ENCODE results near the gene UAP1.

UAP1 gene

GRCh38 chr1:162626761-162627160, 65.2 kb downstream of the UAP1 start:
- 20% methylated on average over 1 of the region's 2 CpGs for WGBS (ENCODE audit: insufficient coverage)
- no peak overlapping the region for H3K27ac ChIP-seq (ENCODE audit: insufficient read depth in 1 of 2, low read depth in 1 of 2, low read length in 2 of 2, poor library complexity in 1 of 2, severe bottlenecking in 2 of 2)
- ChIA-PET POLR2A (no interaction called here), CTCF (no interaction called here)
- no peaks in the 10 kb centered on the region for H3K36me3 ChIP-seq (ENCODE audit: control insufficient read depth in 4 of 4, insufficient read depth in 4 of 4, low read length in 3 of 4)
- no peak overlapping the region for H3K4me3 ChIP-seq (ENCODE audit: control insufficient read depth in 1 of 7, extremely low read depth in 1 of 7, insufficient read depth in 4 of 7, low read depth in 2 of 7, low read length in 6 of 7)
- peaks cover 0 to 2% (median 0%) of the 10 kb centered on the region in 5 experiments for H3K27me3 ChIP-seq (replicated peaks in 2 of 5; ENCODE audit: control insufficient read depth in 4 of 5, insufficient read depth in 5 of 5, low read length in 4 of 5)
- DNase-seq = no peak
- no peaks in the 10 kb centered on the region for H3K9me3 ChIP-seq (ENCODE audit: control extremely low read depth in 1 of 5, control insufficient read depth in 4 of 5, insufficient read depth in 2 of 5, low read depth in 1 of 5, low read length in 4 of 5)
- H3K4me1 ChIP-seq (ENCODE audit: control extremely low read depth in 1 of 4, control insufficient read depth in 4 of 4, insufficient read depth in 4 of 4, low read length in 3 of 4) = no peaks in the 10 kb centered on the region

- Histone ChIP-seq H3K4me1 (ENCODE audit: control extremely low read depth in 1 of 4, control insufficient read depth in 4 of 4, insufficient read depth in 4 of 4, low read length in 3 of 4) (no peaks in the 10 kb centered on the region), H3K27ac (ENCODE audit: insufficient read depth in 1 of 2, low read depth in 1 of 2, low read length in 2 of 2, poor library complexity in 1 of 2, severe bottlenecking in 2 of 2) (no peak overlapping the region), H3K36me3 (ENCODE audit: control insufficient read depth in 4 of 4, insufficient read depth in 4 of 4, low read length in 3 of 4) (no peaks in the 10 kb centered on the region), H3K4me3 (ENCODE audit: control insufficient read depth in 1 of 7, extremely low read depth in 1 of 7, insufficient read depth in 4 of 7, low read depth in 2 of 7, low read length in 6 of 7) (no peak overlapping the region), H3K9me3 (ENCODE audit: control extremely low read depth in 1 of 5, control insufficient read depth in 4 of 5, insufficient read depth in 2 of 5, low read depth in 1 of 5, low read length in 4 of 5) (no peaks in the 10 kb centered on the region), H3K27me3 (replicated peaks in 2 of 5; ENCODE audit: control insufficient read depth in 4 of 5, insufficient read depth in 5 of 5, low read length in 4 of 5) (peaks cover 0 to 2% (median 0%) of the 10 kb centered on the region in 5 experiments)
- CTCF ChIA-PET = no interaction called here
- POLR2A ChIA-PET = no interaction called here
- DNase-seq = peak; percentile 34 to 61 (median 57)
- no CpG with 5 or more reads among the region's 3 CpGs for WGBS (ENCODE audit: insufficient coverage)
Observed at GRCh38 chr1:162627662-162628296, 66.3 kb downstream of the UAP1 start.

GRCh38 chr1:162629077-162629627, 67.6 kb downstream of the UAP1 start:
- no peaks in the 10 kb centered on the region for H3K36me3 ChIP-seq (ENCODE audit: control insufficient read depth in 4 of 4, insufficient read depth in 4 of 4, low read length in 3 of 4)
- no peak overlapping the region for H3K4me3 ChIP-seq (ENCODE audit: control insufficient read depth in 1 of 7, extremely low read depth in 1 of 7, insufficient read depth in 4 of 7, low read depth in 2 of 7, low read length in 6 of 7)
- CTCF ChIA-PET = no interaction called here
- H3K27me3 ChIP-seq (replicated peaks in 2 of 5; ENCODE audit: control insufficient read depth in 4 of 5, insufficient read depth in 5 of 5, low read length in 4 of 5) = peaks cover 0 to 2% (median 0%) of the 10 kb centered on the region in 5 experiments
- no peaks in the 10 kb centered on the region for H3K4me1 ChIP-seq (ENCODE audit: control extremely low read depth in 1 of 4, control insufficient read depth in 4 of 4, insufficient read depth in 4 of 4, low read length in 3 of 4)
- 96% methylated on average over 3 of the region's 3 CpGs for WGBS (ENCODE audit: insufficient coverage)
- POLR2A ChIA-PET = no interaction called here
- no peak for DNase-seq
- H3K9me3 ChIP-seq (ENCODE audit: control extremely low read depth in 1 of 5, control insufficient read depth in 4 of 5, insufficient read depth in 2 of 5, low read depth in 1 of 5, low read length in 4 of 5) = no peaks in the 10 kb centered on the region
- H3K27ac ChIP-seq (ENCODE audit: insufficient read depth in 1 of 2, low read depth in 1 of 2, low read length in 2 of 2, poor library complexity in 1 of 2, severe bottlenecking in 2 of 2) = no peak overlapping the region

GRCh38 chr1:162629651-162630050, 68.1 kb downstream of the UAP1 start:
- WGBS (ENCODE audit: insufficient coverage) = no CpG with 5 or more reads among the region's 2 CpGs
- peaks cover 0 to 2% (median 0%) of the 10 kb centered on the region in 5 experiments for H3K27me3 ChIP-seq (replicated peaks in 2 of 5; ENCODE audit: control insufficient read depth in 4 of 5, insufficient read depth in 5 of 5, low read length in 4 of 5)
- ChIA-PET CTCF (interaction anchor here (0.7 to 1.0 kb wide), 2 partner anchors 13 to 123 kb away, joined by 3 read pairs; no protein-coding TSS in a partner anchor), POLR2A (interaction anchor here (0.7 kb wide), 1 partner anchor 624 kb away, joined by 3 read pairs; no protein-coding TSS in a partner anchor)
- H3K36me3 ChIP-seq (ENCODE audit: control insufficient read depth in 4 of 4, insufficient read depth in 4 of 4, low read length in 3 of 4) = no peaks in the 10 kb centered on the region
- no peak overlapping the region for H3K27ac ChIP-seq (ENCODE audit: insufficient read depth in 1 of 2, low read depth in 1 of 2, low read length in 2 of 2, poor library complexity in 1 of 2, severe bottlenecking in 2 of 2)
- H3K4me1 ChIP-seq (ENCODE audit: control extremely low read depth in 1 of 4, control insufficient read depth in 4 of 4, insufficient read depth in 4 of 4, low read length in 3 of 4) = no peaks in the 10 kb centered on the region
- no peak for DNase-seq
- no peak overlapping the region for H3K4me3 ChIP-seq (ENCODE audit: control insufficient read depth in 1 of 7, extremely low read depth in 1 of 7, insufficient read depth in 4 of 7, low read depth in 2 of 7, low read length in 6 of 7)
- H3K9me3 ChIP-seq (ENCODE audit: control extremely low read depth in 1 of 5, control insufficient read depth in 4 of 5, insufficient read depth in 2 of 5, low read depth in 1 of 5, low read length in 4 of 5) = no peaks in the 10 kb centered on the region

- Histone ChIP-seq H3K4me1 (ENCODE audit: control extremely low read depth in 1 of 4, control insufficient read depth in 4 of 4, insufficient read depth in 4 of 4, low read length in 3 of 4) (no peaks in the 10 kb centered on the region), H3K27ac (ENCODE audit: insufficient read depth in 1 of 2, low read depth in 1 of 2, low read length in 2 of 2, poor library complexity in 1 of 2, severe bottlenecking in 2 of 2) (no peak overlapping the region), H3K36me3 (ENCODE audit: control insufficient read depth in 4 of 4, insufficient read depth in 4 of 4, low read length in 3 of 4) (no peaks in the 10 kb centered on the region), H3K4me3 (ENCODE audit: control insufficient read depth in 1 of 7, extremely low read depth in 1 of 7, insufficient read depth in 4 of 7, low read depth in 2 of 7, low read length in 6 of 7) (no peak overlapping the region), H3K27me3 (replicated peaks in 2 of 5; ENCODE audit: control insufficient read depth in 4 of 5, insufficient read depth in 5 of 5, low read length in 4 of 5) (peaks cover 0 to 2% (median 0%) of the 10 kb centered on the region in 5 experiments), H3K9me3 (ENCODE audit: control extremely low read depth in 1 of 5, control insufficient read depth in 4 of 5, insufficient read depth in 2 of 5, low read depth in 1 of 5, low read length in 4 of 5) (no peaks in the 10 kb centered on the region)
- POLR2A ChIA-PET = no interaction called here
- no peak for DNase-seq
- CTCF ChIA-PET = interaction anchor here (0.6 to 1.6 kb wide), 2 partner anchors 10 to 489 kb away, joined by 3 to 5 read pairs; no protein-coding TSS in a partner anchor
- 82% methylated on average over 7 of the region's 10 CpGs for WGBS (ENCODE audit: insufficient coverage)
Observed at GRCh38 chr1:162631546-162632191, 70.1 kb downstream of the UAP1 start.

GRCh38 chr1:162632217-162632666, 70.7 kb downstream of the UAP1 start, which contains the start of gene DDR2:
DDR2 (plus strand) TSS chr1:162632464; CDS start chr1:162719064, 86,600 bp downstream.
- no peak for DNase-seq
- Histone ChIP-seq H3K27ac (ENCODE audit: insufficient read depth in 1 of 2, low read depth in 1 of 2, low read length in 2 of 2, poor library complexity in 1 of 2, severe bottlenecking in 2 of 2) (no peak within 1 kb of the TSS), H3K4me3 (ENCODE audit: control insufficient read depth in 1 of 7, extremely low read depth in 1 of 7, insufficient read depth in 4 of 7, low read depth in 2 of 7, low read length in 6 of 7) (peak within 1 kb of the TSS in 1 of 7 experiments; percentile 19), H3K4me1 (ENCODE audit: control extremely low read depth in 1 of 4, control insufficient read depth in 4 of 4, insufficient read depth in 4 of 4, low read length in 3 of 4) (no peaks in the 10 kb centered on the region), H3K27me3 (replicated peaks in 2 of 5; ENCODE audit: control insufficient read depth in 4 of 5, insufficient read depth in 5 of 5, low read length in 4 of 5) (peaks cover 0 to 2% (median 0%) of the 10 kb centered on the region in 5 experiments), H3K9me3 (ENCODE audit: control extremely low read depth in 1 of 5, control insufficient read depth in 4 of 5, insufficient read depth in 2 of 5, low read depth in 1 of 5, low read length in 4 of 5) (no peaks in the 10 kb centered on the region), H3K36me3 (ENCODE audit: control insufficient read depth in 4 of 4, insufficient read depth in 4 of 4, low read length in 3 of 4) (no peaks in the 10 kb centered on the region)
- CTCF ChIA-PET = interaction anchor here (0.6 to 1.6 kb wide), 2 partner anchors 9 to 490 kb away, joined by 3 to 5 read pairs; no protein-coding TSS in a partner anchor
- WGBS (ENCODE audit: insufficient coverage) = 100% methylated on average over 2 of the region's 4 CpGs
- POLR2A ChIA-PET = no interaction called here

GRCh38 chr1:162632698-162633080, 71.2 kb downstream of the UAP1 start:
- H3K4me3 ChIP-seq (ENCODE audit: control insufficient read depth in 1 of 7, extremely low read depth in 1 of 7, insufficient read depth in 4 of 7, low read depth in 2 of 7, low read length in 6 of 7) = peak overlapping the region in 1 of 7 experiments; percentile 19
- H3K4me1 ChIP-seq (ENCODE audit: control extremely low read depth in 1 of 4, control insufficient read depth in 4 of 4, insufficient read depth in 4 of 4, low read length in 3 of 4) = no peaks in the 10 kb centered on the region
- H3K27me3 ChIP-seq (replicated peaks in 2 of 5; ENCODE audit: control insufficient read depth in 4 of 5, insufficient read depth in 5 of 5, low read length in 4 of 5) = peaks cover 0 to 2% (median 0%) of the 10 kb centered on the region in 5 experiments
- no peaks in the 10 kb centered on the region for H3K36me3 ChIP-seq (ENCODE audit: control insufficient read depth in 4 of 4, insufficient read depth in 4 of 4, low read length in 3 of 4)
- ChIA-PET POLR2A (no interaction called here), CTCF (interaction anchor here (1.6 kb wide), 1 partner anchor 9 kb away, joined by 5 read pairs; no protein-coding TSS in a partner anchor)
- no peak for DNase-seq
- H3K27ac ChIP-seq (ENCODE audit: insufficient read depth in 1 of 2, low read depth in 1 of 2, low read length in 2 of 2, poor library complexity in 1 of 2, severe bottlenecking in 2 of 2) = no peak overlapping the region
- H3K9me3 ChIP-seq (ENCODE audit: control extremely low read depth in 1 of 5, control insufficient read depth in 4 of 5, insufficient read depth in 2 of 5, low read depth in 1 of 5, low read length in 4 of 5) = no peaks in the 10 kb centered on the region
- WGBS (ENCODE audit: insufficient coverage) = 88% methylated on average over 3 of the region's 4 CpGs
